ENCODE data around the gene TMOD3.
A peak's percentile ranks its signal among the peaks of the same experiment; 100 is the strongest.

TMOD3 gene

DNA sequence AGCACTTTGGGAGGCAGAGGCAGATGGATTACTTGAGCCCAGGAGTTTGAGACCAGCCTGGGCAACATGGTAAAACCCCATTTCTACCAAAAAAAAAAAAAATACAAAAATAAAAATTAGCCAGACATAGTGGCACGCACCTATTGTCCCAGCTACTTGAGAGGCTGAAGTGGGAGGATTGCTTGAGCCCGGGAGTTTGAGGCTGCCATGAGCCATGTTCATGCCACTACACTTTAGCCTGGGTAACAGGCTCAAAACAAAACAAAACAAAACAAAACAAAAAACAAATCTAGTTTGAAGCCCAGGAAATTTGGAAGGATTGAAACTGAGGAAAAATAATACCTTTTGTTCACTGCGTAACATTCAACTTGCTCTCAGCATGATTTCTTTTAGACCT, 16.6 kb downstream of the TMOD3 start:
- Histone ChIP-seq H3K4me1 (ENCODE audit: control insufficient read depth, insufficient read depth, low read length) (peaks cover 35% of the 10 kb centered on the region), H3K4me3 (ENCODE audit: low read depth, low read length) (no peak overlapping the region), H3K36me3 (ENCODE audit: control insufficient read depth, insufficient read depth, low read length) (no peaks in the 10 kb centered on the region), H3K27ac (ENCODE audit: low read depth, low read length) (no peak overlapping the region), H3K9me3 (ENCODE audit: control insufficient read depth, insufficient read depth, low read length) (no peaks in the 10 kb centered on the region), H3K27me3 (ENCODE audit: control insufficient read depth, insufficient read depth, low read length) (no peaks in the 10 kb centered on the region), H3K9ac (ENCODE audit: low read depth, low read length) (no peak overlapping the region)

- H3K9me3 ChIP-seq (ENCODE audit: control insufficient read depth, insufficient read depth, low read length): no peaks in the 10 kb centered on the region
- no peaks in the 10 kb centered on the region for H3K27me3 ChIP-seq (ENCODE audit: control insufficient read depth, insufficient read depth, low read length)
- H3K36me3 ChIP-seq (ENCODE audit: control insufficient read depth, insufficient read depth, low read length): no peaks in the 10 kb centered on the region
- H3K9ac ChIP-seq (ENCODE audit: low read depth, low read length): no peak overlapping the region
- H3K4me1 ChIP-seq (ENCODE audit: control insufficient read depth, insufficient read depth, low read length): peaks cover 33% of the 10 kb centered on the region
- H3K27ac ChIP-seq (ENCODE audit: low read depth, low read length): no peak overlapping the region
- H3K4me3 ChIP-seq (ENCODE audit: low read depth, low read length): no peak overlapping the region
Measured at GRCh38 chr15:51846463-51847230, 17.2 kb downstream of the TMOD3 start.

DNA sequence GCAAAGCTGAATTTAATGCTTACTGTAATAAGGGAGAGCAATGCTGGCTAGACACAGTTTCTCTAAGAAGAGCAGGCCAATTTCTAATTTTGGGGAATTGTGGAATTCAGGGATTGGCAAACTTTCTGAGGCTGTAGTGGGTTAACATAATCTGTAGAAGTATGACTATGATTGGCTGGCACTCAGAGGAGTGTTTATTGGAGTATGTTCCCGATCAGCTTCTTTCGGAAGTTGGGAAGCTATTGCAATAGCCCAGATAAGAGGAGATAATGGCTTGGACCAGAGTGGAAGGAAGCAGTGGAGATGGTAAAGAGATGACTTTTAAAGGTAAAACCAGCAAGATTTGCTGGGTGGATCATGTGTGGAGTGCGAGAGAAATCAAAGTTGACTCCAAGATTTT, 19.4 kb downstream of the TMOD3 start:
- peaks cover 16% of the 10 kb centered on the region for H3K4me1 ChIP-seq (ENCODE audit: control insufficient read depth, insufficient read depth, low read length)
- H3K9ac ChIP-seq (ENCODE audit: low read depth, low read length): no peak overlapping the region
- H3K4me3 ChIP-seq (ENCODE audit: low read depth, low read length): no peak overlapping the region
- no peak overlapping the region for H3K27ac ChIP-seq (ENCODE audit: low read depth, low read length)
- H3K9me3 ChIP-seq (ENCODE audit: control insufficient read depth, insufficient read depth, low read length): no peaks in the 10 kb centered on the region
- no peaks in the 10 kb centered on the region for H3K27me3 ChIP-seq (ENCODE audit: control insufficient read depth, insufficient read depth, low read length)
- no peaks in the 10 kb centered on the region for H3K36me3 ChIP-seq (ENCODE audit: control insufficient read depth, insufficient read depth, low read length)

- H3K9me3 ChIP-seq (ENCODE audit: control insufficient read depth, insufficient read depth, low read length): no peaks in the 10 kb centered on the region
- H3K4me3 ChIP-seq (ENCODE audit: low read depth, low read length): no peak overlapping the region
- peaks cover 18% of the 10 kb centered on the region for H3K4me1 ChIP-seq (ENCODE audit: control insufficient read depth, insufficient read depth, low read length)
- H3K36me3 ChIP-seq (ENCODE audit: control insufficient read depth, insufficient read depth, low read length): no peaks in the 10 kb centered on the region
- H3K27me3 ChIP-seq (ENCODE audit: control insufficient read depth, insufficient read depth, low read length): no peaks in the 10 kb centered on the region
- no peak overlapping the region for H3K27ac ChIP-seq (ENCODE audit: low read depth, low read length)
- H3K9ac ChIP-seq (ENCODE audit: low read depth, low read length): no peak overlapping the region
Measured at GRCh38 chr15:51849860-51850259, 20.4 kb downstream of the TMOD3 start.

GRCh38 chr15:51853998-51854397, 24.5 kb downstream of the TMOD3 start:
- Histone ChIP-seq H3K4me1 (ENCODE audit: control insufficient read depth, insufficient read depth, low read length) (peaks cover 36% of the 10 kb centered on the region), H3K4me3 (ENCODE audit: low read depth, low read length) (no peak overlapping the region), H3K36me3 (ENCODE audit: control insufficient read depth, insufficient read depth, low read length) (no peaks in the 10 kb centered on the region), H3K27ac (ENCODE audit: low read depth, low read length) (no peak overlapping the region), H3K9me3 (ENCODE audit: control insufficient read depth, insufficient read depth, low read length) (no peaks in the 10 kb centered on the region), H3K9ac (ENCODE audit: low read depth, low read length) (no peak overlapping the region), H3K27me3 (ENCODE audit: control insufficient read depth, insufficient read depth, low read length) (no peaks in the 10 kb centered on the region)

- Histone ChIP-seq H3K9ac (ENCODE audit: low read depth, low read length) (no peak overlapping the region), H3K27ac (ENCODE audit: low read depth, low read length) (no peak overlapping the region), H3K4me1 (ENCODE audit: control insufficient read depth, insufficient read depth, low read length) (peaks cover 36% of the 10 kb centered on the region), H3K4me3 (ENCODE audit: low read depth, low read length) (no peak overlapping the region), H3K27me3 (ENCODE audit: control insufficient read depth, insufficient read depth, low read length) (no peaks in the 10 kb centered on the region), H3K9me3 (ENCODE audit: control insufficient read depth, insufficient read depth, low read length) (no peaks in the 10 kb centered on the region), H3K36me3 (ENCODE audit: control insufficient read depth, insufficient read depth, low read length) (no peaks in the 10 kb centered on the region)
Measured at GRCh38 chr15:51855612-51856011, 26.2 kb downstream of the TMOD3 start.

- no peaks in the 10 kb centered on the region for H3K27me3 ChIP-seq (ENCODE audit: control insufficient read depth, insufficient read depth, low read length)
- no peaks in the 10 kb centered on the region for H3K36me3 ChIP-seq (ENCODE audit: control insufficient read depth, insufficient read depth, low read length)
- H3K4me3 ChIP-seq (ENCODE audit: low read depth, low read length): peak overlapping the region; percentile 8; the same call in 1 of the 2 replicates
- H3K4me1 ChIP-seq (ENCODE audit: control insufficient read depth, insufficient read depth, low read length): peaks cover 36% of the 10 kb centered on the region
- no peaks in the 10 kb centered on the region for H3K9me3 ChIP-seq (ENCODE audit: control insufficient read depth, insufficient read depth, low read length)
- no peak overlapping the region for H3K27ac ChIP-seq (ENCODE audit: low read depth, low read length)
- no peak overlapping the region for H3K9ac ChIP-seq (ENCODE audit: low read depth, low read length)
Measured at GRCh38 chr15:51856714-51857380, 27.4 kb downstream of the TMOD3 start.

DNA sequence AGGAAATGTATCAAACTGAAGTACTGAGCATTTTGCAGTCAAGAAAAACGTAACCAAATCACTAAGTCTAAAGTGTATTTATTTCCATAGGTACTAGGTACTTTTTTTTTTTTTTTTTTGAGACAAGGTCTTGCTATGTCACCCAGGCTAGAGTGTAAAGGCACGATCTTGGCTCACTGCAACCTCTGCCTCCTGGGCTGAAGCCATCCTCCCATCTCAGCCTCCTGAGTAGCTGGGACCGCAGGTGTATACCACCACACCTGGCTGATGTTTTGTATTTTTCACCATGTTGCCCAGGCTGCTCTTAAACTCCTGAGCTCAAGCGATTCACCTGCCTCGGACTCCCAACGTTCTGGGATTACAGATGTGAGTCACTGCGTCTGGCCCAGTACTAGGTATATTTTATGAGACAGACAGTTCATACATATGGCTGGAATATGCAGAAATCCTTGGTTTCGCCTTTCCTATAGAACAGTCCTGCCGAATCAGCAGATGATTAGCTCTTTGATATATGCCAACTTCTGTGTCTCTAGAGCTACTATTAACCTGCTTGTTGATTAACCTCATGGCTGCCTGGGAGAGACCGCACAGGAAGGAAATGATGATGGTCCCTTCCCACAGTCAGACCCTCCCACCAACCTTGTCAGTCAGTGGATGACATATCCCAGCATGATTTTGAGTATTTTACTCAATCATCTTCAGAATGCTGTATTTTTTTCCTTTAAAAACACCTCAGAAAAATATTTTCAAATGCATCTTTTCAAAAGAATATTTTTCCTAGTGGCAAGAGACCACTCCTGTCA, 32.3 kb downstream of the TMOD3 start:
- Histone ChIP-seq H3K36me3 (ENCODE audit: control insufficient read depth, insufficient read depth, low read length) (peaks cover 10% of the 10 kb centered on the region), H3K4me1 (ENCODE audit: control insufficient read depth, insufficient read depth, low read length) (peaks cover 27% of the 10 kb centered on the region), H3K4me3 (ENCODE audit: low read depth, low read length) (no peak overlapping the region), H3K27me3 (ENCODE audit: control insufficient read depth, insufficient read depth, low read length) (no peaks in the 10 kb centered on the region), H3K27ac (ENCODE audit: low read depth, low read length) (no peak overlapping the region), H3K9me3 (ENCODE audit: control insufficient read depth, insufficient read depth, low read length) (no peaks in the 10 kb centered on the region), H3K9ac (ENCODE audit: low read depth, low read length) (no peak overlapping the region)

GRCh38 chr15:51863131-51863530, 33.7 kb downstream of the TMOD3 start:
- no peak overlapping the region for H3K27ac ChIP-seq (ENCODE audit: low read depth, low read length)
- H3K27me3 ChIP-seq (ENCODE audit: control insufficient read depth, insufficient read depth, low read length): no peaks in the 10 kb centered on the region
- no peak overlapping the region for H3K9ac ChIP-seq (ENCODE audit: low read depth, low read length)
- peaks cover 18% of the 10 kb centered on the region for H3K36me3 ChIP-seq (ENCODE audit: control insufficient read depth, insufficient read depth, low read length)
- H3K4me3 ChIP-seq (ENCODE audit: low read depth, low read length): no peak overlapping the region
- H3K4me1 ChIP-seq (ENCODE audit: control insufficient read depth, insufficient read depth, low read length): peaks cover 24% of the 10 kb centered on the region
- H3K9me3 ChIP-seq (ENCODE audit: control insufficient read depth, insufficient read depth, low read length): no peaks in the 10 kb centered on the region

DNA sequence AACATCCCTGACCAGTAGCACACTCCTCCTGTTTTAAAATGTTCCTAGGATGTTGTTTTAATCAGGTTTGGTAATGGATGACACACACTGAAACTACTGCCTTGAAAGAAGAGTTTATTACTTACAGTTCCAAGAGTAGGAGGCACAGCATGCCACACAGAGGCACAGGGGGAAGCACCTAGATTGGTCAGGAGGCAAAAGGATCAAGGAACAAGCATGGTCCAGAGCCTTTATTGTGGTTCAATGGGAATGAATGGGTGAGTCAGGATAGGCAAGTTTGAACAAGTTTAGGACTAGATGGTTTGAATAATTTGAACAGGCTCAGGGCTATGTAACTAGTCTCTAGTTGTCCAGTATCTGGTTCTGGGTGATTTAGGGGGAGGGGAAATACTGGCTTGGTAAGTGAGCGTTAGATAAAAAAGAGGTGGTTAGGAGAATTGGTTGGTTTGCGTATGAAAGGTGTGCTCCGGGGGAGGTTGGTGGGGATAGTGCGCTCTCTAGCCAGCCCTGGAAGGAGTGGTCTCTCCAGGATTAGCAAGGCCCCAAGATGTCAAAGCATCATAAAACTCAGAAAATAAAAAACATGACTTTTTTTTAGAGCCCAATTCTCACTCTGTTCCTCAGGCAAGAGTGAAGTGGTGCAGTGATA, 35.1 kb downstream of the TMOD3 start:
- peaks cover 29% of the 10 kb centered on the region for H3K36me3 ChIP-seq (ENCODE audit: control insufficient read depth, insufficient read depth, low read length)
- H3K4me1 ChIP-seq (ENCODE audit: control insufficient read depth, insufficient read depth, low read length): peaks cover 24% of the 10 kb centered on the region
- 0 out of 2 replicates have a peak overlapping the region, but pooled peaks have one; percentile 12 for H3K4me3 ChIP-seq (ENCODE audit: low read depth, low read length)
- H3K9me3 ChIP-seq (ENCODE audit: control insufficient read depth, insufficient read depth, low read length): no peaks in the 10 kb centered on the region
- H3K9ac ChIP-seq (ENCODE audit: low read depth, low read length): no peak overlapping the region
- H3K27ac ChIP-seq (ENCODE audit: low read depth, low read length): peak overlapping the region; percentile 31
- no peaks in the 10 kb centered on the region for H3K27me3 ChIP-seq (ENCODE audit: control insufficient read depth, insufficient read depth, low read length)
